ENCODE measurements around the gene BTK.
A peak's percentile ranks its signal among the peaks of the same experiment; 100 is the strongest.

BTK gene

DNA sequence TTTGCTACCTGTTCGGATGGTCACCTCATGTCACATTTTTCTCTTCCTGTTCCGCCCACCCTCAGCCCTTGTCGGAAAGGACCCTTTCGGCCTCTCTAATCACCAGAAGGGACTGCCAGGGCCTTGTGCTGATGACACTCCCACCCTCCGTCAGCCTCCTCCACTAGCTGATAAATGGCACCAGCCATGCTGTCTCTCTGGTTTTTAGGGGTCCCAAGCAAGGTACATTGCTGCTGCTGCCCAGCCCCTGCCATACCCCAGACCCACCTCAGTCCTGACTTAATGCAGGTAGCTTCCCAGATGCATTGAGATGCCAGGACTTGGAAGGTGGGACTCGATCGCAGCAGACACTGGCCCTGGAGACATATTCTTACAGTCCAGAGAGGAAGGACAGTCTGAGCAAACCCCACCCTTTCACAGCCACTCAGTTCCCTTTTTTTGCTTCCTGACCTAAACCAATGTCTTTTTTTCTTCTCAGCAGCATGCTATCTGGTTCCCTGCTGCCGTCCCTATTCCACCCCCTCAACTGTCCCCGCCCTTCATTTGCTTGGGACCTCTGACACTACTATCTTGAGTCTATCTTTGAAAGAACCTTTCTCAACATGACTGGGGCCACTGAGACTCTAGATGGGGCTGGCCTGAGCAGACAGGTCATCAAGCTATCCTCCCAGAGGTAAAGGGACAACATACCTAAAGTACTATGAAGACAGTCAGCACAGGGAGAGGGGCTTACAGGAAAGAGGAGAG, at the start of gene BTK:
TSS of gene BTK (minus strand) at position 397 of the 747 bp plus-strand sequence. CDS start 10,907 bp downstream, outside the sequence.
- no peak for DNase-seq (ENCODE audit: low read depth)

GRCh38 chrX:101430457-101431078, 44.6 kb upstream of the BTK start:
- DNase-seq (ENCODE audit: low read depth), result no peak

DNA sequence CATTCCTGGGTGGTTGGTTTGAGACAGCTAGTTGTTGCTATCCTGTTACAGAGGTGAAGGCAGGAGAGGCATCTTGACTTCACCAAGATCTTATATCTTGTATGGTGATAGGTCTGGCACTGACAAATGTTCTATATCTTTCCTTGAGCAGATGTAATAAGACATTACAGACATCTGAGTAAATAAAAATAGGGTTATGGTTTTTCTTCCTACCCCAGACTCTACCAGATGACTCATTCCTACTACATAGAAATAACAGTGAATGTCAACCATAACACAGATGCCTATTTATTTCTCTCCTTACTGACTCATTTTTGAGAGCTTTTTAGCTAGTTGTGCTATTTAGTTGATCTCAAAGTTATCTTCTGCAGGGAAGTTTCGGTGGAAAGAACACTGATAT, 43.9 kb upstream of the BTK start:
- DNase-seq (ENCODE audit: low read depth), result no peak

GRCh38 chrX:101427954-101428353, 42.0 kb upstream of the BTK start:
- DNase-seq (ENCODE audit: low read depth), result no peak

DNA sequence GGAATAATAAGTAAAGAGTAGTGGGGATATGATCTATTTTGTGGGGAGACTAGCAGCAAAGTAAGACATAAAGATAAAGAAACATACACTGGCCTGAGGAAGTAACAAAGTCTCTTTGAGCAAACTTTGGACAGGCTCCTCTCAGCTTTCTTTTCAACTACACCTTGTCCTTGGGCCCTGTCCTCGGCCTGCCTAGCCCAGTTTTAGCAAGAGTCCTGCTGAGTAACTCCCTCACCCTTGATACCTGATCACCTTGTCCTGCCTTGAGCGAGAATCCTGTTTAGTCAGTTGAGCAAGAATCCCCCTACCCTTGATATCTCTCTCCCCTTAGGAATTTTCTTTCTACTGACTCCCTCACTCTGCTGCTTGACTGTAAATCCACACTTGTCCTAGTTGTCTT, 33.5 kb upstream of the BTK start:
- DNase-seq (ENCODE audit: low read depth), result no peak

- no peak for DNase-seq (ENCODE audit: low read depth)
Measured at GRCh38 chrX:101417981-101418841, 32.2 kb upstream of the BTK start.

GRCh38 chrX:101417190-101417589, 31.2 kb upstream of the BTK start:
- no peak for DNase-seq (ENCODE audit: low read depth)

DNA sequence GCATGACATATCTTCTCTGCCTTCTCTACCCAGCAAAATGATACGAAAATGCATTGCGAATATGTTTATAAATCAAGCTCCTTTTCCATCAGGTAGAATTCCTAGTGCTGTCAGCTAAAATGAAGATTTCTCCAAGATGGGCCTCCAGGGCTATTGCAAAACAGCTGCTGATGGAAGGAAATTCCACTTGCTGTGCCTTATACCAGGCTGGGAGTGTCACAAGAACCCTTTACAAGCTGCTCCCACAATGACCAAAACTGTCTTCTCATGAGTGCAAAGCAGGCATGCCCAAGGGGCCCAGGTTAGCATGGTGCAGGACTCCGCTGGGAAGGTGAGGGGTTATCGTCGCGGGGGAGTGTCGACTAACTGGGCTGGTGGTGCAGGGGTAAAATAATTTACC, 30.7 kb upstream of the BTK start:
- no peak for DNase-seq (ENCODE audit: low read depth)

- DNase-seq (ENCODE audit: low read depth), result no peak
Measured at GRCh38 chrX:101415180-101416145, 29.5 kb upstream of the BTK start.

DNA sequence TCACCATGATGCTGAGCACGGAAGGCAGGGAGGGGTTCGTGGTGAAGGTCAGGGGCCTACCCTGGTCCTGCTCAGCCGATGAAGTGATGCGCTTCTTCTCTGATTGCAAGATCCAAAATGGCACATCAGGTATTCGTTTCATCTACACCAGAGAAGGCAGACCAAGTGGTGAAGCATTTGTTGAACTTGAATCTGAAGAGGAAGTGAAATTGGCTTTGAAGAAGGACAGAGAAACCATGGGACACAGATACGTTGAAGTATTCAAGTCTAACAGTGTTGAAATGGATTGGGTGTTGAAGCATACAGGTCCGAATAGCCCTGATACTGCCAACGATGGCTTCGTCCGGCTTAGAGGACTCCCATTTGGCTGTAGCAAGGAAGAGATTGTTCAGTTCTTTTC, 26.0 kb upstream of the BTK start:
- DNase-seq (ENCODE audit: low read depth), result no peak

- DNase-seq (ENCODE audit: low read depth), result no peak
Measured at GRCh38 chrX:101410461-101410860, 24.5 kb upstream of the BTK start.

DNA sequence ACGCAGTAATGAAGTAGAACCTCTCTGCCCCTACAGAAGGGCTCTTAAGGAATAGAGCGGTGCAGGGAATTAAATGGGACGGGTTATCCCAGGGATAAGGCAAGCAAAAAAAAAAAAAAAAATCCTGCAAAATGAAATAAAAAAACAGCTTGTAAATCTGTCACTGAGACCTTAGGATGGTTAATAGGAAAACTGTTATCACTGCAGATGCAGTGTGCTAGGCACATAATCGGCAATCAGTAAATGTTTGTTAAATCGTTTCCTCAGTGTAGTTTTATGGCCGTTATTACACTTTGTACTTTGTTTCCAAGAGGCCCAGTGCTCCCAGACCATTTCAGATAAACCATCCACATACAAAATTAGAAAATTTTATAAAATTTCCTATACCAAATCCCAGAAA, 23.1 kb upstream of the BTK start:
- no peak for DNase-seq (ENCODE audit: low read depth)

- DNase-seq (ENCODE audit: low read depth), result no peak
Measured at GRCh38 chrX:101408532-101408841, 22.5 kb upstream of the BTK start.

DNA sequence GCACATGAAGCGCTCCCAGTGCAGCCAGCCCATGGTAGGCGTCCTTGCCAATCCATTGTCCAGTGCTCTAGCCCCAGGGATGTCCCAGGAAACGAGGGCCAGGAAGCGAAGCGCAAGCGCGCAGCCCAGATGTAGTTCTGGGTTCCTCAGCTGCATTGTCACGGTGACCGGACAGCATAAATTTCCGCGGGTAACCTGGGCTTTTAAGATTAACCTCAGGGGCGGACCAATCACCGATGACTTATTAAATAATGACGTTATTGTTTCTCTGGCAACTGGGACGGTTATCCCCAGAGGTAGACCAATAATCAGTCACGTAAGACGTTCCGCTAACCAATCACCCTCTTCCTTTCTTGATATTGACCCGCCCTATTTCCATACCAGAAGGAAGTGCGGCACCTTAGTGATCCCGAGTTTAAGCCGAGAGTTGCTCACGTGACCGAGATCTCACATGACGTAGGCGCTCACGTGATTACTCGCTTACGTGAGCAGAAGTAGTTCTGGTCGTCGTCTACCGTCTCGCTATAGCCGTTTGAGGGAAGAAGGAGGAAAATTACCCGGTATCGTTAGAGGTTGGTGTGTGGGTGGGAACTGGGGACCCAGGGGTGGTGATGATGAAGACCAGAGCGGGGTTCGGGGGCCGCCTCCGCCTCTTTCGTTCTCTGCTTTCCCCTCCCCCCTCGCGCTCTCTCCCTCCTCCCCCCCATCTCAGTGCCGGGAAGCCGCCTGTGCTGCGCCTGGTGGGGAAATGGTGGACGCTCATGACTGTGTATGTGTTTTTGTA, 21.9 kb upstream of the BTK start, which contains the start of the genes GLA and HNRNPH2:
TSS of gene GLA (minus strand) at position 178 of the 784 bp plus-strand sequence. CDS start at position 156, 22 bp downstream.
TSS of gene HNRNPH2 (plus strand) at position 475 of the 784 bp plus-strand sequence. CDS start 3,767 bp downstream, outside the sequence.
- DNase-seq (ENCODE audit: low read depth), result peak; percentile 76

GRCh38 chrX:101407167-101407747, 21.3 kb upstream of the BTK start:
- DNase-seq (ENCODE audit: low read depth), result no peak

GRCh38 chrX:101399825-101400224, 13.8 kb upstream of the BTK start:
- DNase-seq (ENCODE audit: low read depth), result no peak

DNA sequence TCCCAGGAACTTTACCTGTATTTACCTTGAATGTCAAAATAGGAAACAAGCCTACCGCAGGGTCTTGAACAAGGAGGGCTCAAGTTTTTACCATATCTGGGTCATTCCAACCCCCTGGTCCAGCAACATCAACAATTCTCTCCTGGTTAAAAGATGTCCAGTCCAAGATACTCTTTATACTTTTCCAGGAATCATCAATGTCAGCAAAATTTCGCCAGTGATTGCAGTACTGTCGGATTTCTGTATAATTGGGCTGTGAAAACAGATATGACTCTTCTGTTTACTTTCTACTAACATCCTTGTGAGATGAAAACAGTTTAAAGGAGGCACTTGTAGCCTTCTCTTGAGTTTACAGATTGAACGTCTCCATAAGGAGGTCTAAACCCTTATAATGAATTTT, 12.7 kb upstream of the BTK start:
- no peak for DNase-seq (ENCODE audit: low read depth)

- DNase-seq (ENCODE audit: low read depth), result no peak
Measured at GRCh38 chrX:101397779-101398178, 11.8 kb upstream of the BTK start.

GRCh38 chrX:101395789-101396188, 9.8 kb upstream of the BTK start:
- DNase-seq (ENCODE audit: low read depth), result no peak

- DNase-seq (ENCODE audit: low read depth), result no peak
Measured at GRCh38 chrX:101394372-101394771, 8.4 kb upstream of the BTK start.

Measured in stimulated activated CD8-positive, alpha-beta memory T cell treated with anti-CD3 and anti-CD28 coated beads, Interleukin-12 subunit alpha, Interleukin-12 subunit beta, amount 100 ng/mL, for 1 hour (primary cell).